VCaP (cell line): ENCODE measurements around the gene NEXN.

Experiments
- H3K27ac ChIP-seq: fragments of 450-650 bp; 2 replicates; pipeline ENCODE4 v1.5.1; 2017
- CTCF ChIP-seq: fragments of 450-650 bp; conservative IDR thresholded peaks from 2 replicates; pipeline ENCODE4 v1.5.1; 2017; ENCODE audit warnings: mild to moderate bottlenecking, moderate library complexity

Gene NEXN

DNA sequence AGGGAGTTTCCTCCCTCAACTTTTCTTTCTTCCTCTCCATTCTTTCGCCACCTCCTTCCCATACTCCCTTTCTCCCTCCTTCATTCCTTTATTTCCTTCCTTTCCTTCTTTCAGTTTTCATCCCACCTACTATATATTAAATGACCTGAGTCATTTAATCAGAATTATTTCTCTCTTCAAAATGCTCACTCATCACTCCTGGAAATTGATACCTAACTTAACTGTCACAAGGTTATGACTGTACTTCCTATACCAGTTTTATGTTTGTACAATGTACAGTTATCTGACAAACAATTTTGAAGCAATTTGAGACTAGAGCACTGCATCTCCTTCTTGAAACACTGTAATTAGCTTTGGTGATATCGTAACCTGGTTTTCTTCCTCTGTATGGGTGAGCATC, 41.4 kb downstream of the NEXN start:
- no peak for TF ChIP-seq CTCF
- no peak overlapping the region for H3K27ac ChIP-seq

GRCh38 chr1:77938651-77939050, 50.2 kb downstream of the NEXN start:
- TF ChIP-seq CTCF, result no peak
- H3K27ac ChIP-seq, result no peak overlapping the region

DNA sequence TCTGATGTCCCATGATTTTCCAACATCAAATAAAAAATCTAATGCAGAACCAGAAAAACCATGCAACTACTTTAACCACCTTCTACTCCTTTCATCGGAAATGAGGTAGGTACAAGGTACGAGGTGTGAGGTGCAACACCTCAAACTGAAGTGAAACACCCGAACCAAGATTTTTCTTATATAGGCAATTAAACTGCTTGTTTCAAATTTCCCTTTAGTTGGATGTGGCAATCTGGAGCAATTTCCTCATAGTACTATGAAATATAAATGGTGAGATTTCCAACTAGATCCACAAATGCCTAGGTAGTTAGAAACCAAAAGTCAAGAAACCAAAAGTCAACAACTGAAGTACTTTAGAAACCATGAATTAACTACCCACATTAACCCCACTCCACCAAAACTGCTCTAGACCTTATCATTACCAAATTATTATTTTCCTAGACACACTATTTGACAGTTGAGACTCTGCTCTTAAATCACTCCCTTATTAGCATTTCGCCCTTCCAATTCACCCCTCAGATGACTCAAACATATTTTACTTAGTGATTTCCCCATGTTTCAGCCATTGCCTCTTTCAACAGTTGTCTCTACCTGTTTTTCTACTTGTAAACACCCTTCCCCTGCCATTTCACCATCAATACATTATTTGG, 52.6 kb downstream of the NEXN start:
- no peak overlapping the region for H3K27ac ChIP-seq
- no peak for TF ChIP-seq CTCF

DNA sequence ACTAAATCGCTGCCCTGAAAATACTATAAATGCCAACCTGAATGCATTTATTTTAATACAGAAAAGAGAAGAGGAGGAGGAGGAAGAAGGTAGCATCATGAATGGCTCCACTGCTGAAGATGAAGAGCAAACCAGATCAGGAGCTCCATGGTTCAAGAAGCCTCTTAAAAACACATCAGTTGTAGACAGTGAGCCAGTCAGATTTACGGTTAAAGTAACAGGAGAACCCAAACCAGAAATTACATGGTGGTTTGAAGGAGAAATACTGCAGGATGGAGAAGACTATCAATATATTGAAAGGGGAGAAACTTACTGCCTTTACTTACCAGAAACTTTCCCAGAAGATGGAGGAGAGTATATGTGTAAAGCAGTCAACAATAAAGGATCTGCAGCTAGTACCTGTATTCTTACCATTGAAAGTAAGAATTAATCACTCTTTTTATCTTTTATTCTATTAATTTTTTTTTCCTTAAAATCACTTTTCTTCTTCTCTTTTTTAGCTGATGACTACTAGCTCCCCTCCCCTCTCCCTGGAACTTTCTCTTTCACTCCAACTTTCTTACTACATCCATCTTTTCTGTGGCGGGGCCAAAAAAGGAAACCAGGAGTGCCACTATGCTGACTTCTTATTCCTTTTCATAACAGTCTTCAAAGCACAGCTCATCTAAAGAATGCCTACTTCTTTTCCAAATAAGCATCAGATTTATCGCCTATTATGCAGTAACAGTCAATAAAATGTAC, 54.1 kb downstream of the NEXN start:
- TF ChIP-seq CTCF, result no peak
- H3K27ac ChIP-seq, result no peak overlapping the region

DNA sequence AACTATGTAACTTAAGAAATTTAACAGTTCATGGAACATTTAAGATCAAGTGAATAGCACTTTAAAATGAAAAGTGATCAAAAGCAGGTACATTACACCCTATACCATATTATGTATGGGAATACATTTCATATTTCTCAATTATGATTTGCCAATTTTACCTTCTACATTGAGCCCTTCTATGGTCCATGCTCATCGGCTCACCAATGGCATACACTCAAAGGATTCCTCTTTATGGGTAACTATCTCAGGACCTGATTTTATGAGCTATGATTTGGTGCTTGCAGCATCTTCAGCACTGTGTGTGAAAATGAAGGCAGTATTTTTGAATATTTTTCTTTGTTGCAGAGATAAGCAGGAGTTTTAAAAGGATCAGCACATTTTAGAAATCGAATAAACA, 56.9 kb downstream of the NEXN start:
- TF ChIP-seq CTCF, result no peak
- no peak overlapping the region for H3K27ac ChIP-seq

DNA sequence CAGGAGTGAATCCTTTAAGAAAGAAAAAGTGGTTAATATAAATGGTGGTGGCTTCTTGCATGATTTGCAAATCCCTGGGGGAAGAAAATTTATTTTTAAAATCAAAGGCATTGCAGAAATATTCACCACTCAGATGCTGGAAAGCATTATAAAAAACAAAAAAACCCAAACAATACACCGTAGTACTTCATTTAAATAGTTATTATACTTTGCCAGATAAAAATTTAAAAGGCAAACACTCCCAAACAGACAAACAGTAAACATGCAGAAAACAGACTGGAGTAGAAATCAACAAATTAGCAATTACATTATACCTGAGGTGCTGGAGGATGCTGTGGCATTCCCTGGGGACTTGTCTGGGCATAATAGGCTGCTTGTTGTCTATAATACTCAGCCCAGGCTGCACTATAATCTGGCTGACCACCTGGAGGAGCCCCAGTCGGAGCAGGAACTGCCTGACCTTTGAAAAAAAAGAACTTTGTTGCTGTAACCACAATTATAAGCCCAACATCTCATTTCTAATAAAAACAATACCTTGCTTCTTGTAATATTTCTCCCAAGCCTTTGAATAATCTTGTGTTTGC, 60.5 kb downstream of the NEXN start:
- no peak overlapping the region for H3K27ac ChIP-seq
- peak; percentile 32 for TF ChIP-seq CTCF

GRCh38 chr1:77950873-77951272, 62.4 kb downstream of the NEXN start:
- no peak for TF ChIP-seq CTCF
- no peak overlapping the region for H3K27ac ChIP-seq
